LNCAP (cell line): Measurements from ENCODE around the gene CA11.
A peak's percentile ranks its signal among the peaks of the same experiment; 100 is the strongest.

ENCODE experiments used
- TF ChIP-seq, protein P1 (sequence below): fragments of 450-650 bp; IDR thresholded peaks from 2 replicates; pipeline ENCODE4 v1.5.1; 2017; ENCODE audit warnings: mild to moderate bottlenecking

Gene CA11

DNA sequence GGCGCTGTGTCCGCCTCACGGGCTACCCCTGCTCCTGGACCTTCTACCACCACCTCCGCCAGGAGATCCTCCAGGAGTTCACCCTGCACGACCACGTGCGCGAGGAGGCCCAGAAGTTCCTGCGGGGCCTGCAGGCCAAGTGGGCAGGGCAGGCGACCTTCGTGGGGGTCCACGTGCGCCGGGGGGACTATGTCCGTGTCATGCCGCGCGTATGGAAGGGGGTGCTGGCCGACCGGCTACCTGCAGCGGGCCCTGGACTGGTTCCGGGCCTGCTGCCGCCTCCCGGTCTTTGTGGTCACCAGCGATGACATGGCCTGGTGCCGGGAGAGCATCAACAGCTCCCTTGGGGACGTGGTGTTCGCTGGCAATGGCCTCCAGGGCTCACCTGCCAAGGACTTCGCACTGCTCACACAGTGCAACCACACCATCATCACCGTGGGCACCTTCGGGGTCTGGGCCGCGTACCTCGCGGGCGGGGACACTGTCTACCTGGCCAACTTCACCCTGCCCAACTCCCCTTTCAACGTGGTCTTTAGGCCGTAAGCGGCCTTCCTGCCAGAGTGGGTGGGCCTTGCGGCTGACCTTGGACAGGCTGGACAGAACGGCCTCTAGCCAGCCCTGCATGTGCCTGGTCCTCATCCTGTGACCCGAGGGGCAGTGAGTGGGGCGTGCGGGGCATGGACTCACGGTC is 34.6 kb upstream of the CA11 start:
- TF ChIP-seq, protein P1, sequence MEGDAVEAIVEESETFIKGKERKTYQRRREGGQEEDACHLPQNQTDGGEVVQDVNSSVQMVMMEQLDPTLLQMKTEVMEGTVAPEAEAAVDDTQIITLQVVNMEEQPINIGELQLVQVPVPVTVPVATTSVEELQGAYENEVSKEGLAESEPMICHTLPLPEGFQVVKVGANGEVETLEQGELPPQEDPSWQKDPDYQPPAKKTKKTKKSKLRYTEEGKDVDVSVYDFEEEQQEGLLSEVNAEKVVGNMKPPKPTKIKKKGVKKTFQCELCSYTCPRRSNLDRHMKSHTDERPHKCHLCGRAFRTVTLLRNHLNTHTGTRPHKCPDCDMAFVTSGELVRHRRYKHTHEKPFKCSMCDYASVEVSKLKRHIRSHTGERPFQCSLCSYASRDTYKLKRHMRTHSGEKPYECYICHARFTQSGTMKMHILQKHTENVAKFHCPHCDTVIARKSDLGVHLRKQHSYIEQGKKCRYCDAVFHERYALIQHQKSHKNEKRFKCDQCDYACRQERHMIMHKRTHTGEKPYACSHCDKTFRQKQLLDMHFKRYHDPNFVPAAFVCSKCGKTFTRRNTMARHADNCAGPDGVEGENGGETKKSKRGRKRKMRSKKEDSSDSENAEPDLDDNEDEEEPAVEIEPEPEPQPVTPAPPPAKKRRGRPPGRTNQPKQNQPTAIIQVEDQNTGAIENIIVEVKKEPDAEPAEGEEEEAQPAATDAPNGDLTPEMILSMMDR, result no peak

DNA sequence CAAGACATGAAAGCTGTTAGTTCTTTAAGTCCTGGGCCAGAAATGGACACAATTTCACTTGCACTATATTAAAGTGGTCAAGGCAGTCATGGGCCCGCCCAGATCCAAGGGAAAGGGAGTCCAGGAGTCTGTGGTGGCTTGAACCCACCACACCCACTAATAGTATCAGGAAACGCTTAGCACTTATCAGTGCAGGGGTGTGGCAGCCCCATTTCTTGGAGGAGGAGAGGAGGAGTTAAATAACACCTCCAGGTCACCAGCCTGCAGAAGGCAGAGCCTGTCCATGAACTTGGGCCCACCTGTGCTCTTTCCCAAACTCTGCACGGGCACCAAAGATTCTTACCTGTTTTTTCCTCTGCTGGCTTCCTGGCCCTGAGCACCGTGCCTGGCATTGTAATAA is 32.2 kb upstream of the CA11 start:
- TF ChIP-seq, protein P1, result no peak

DNA sequence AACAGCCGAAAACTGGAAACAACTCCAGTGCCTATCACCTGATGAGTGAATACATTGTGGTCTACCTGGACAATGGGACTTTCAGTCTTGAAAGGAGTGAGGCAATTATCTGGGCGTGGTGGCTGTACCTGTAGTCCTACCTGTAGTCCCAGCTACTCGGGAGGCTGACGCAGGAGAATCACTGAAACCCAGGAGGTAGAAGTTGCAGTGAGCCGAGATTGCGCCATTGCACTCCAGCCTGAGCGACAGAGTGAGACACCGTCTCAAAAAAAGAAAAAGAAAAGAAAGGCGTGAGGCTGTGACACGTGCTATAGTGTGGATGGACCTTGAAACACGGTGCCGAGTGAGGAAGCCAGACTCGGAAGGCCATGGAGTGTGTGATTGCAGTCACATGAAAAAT is 30.9 kb upstream of the CA11 start:
- TF ChIP-seq, protein P1, result no peak

DNA sequence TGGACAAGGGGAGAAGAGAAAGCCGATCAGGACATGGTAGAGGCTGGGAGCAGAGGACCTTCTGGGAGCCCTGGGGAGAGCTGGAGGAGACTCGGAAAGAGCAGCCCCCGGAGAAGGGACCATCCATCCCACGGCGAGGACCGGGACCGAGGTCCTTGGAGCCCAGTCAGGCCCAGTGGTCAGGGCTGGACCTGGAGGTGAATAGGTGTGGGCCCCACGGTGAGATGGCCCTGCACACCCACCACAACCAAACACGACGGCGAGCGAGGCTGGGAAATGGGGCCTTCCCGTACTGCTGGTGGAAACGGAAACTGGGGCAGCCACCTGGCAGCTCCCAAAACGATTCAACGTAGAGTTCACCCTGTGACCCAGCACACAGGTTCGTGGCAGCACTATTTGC is 30.5 kb upstream of the CA11 start:
- TF ChIP-seq, protein P1, result no peak

DNA sequence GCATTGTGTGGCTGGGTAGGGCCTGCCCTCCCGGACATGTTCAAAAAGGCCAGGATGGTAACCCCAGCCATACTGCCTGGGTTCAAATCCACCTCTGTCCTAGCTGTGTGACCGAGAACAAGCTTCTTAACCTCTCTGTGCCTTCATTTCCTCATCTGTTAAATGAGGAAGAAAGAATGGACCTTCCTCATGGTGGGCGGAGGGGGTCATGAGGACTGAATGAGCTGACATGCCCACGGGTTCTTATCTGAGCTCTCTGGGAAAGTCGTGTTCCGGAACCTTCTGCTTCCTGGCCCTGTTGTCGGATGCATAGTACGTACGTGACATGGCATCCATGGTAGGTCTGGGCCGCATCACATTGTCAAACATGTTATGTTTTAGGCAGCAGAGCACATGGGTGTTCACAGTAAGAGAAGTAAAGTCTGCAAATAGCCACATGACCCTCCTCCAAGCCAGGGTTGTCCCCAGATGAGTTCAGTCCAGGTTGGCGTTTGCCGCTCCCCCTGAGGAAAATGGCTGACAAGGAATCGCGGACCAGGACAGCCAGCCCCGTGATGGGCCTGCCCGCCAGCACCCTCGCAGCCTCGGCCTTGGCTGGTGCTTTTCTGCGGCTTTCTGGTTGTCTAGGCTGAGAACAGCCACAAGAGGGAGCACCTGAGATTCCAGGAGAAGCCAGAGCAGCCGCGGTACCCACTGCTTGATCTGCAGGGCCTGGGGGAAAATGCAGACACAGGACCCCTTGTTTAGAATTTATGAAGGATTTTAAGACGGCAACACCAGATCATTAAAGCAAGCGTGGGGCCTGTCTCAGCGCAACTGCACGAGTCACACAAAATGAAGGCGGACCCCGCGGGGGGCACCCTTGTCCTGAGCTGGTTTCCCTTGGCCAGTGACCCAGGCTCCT is 29.2 kb upstream of the CA11 start:
- TF ChIP-seq, protein P1, result peak; percentile 61

DNA sequence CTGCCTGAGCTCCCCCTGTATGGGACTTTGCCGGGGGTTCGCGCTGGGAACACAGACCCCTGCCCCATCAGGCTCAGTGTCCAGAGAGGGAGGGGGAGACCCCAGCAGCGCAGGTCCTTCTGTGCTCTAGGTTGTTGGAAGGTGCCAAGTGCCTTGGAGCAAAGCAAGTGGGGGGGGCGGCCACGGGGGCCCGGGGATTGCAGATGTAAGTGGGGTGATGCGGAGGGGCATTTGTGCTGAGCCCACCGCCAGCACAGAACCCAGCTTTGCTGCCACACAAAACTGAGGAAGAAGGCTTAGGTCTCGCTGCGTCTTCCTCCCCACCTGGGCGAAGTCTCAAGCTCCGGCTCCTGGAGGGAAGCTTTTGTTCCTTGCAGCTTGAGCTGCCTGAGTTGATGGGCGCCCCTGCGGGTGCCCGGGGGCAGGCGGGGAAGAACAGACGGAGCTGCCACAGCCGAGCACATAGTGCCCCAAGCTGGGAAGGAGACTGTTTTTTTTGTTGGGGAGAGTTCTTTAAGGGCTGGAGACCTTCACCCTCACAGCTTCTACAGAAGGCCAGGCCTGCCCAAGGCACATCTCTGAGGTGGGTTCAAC is 28.3 kb upstream of the CA11 start:
- TF ChIP-seq, protein P1, result no peak

DNA sequence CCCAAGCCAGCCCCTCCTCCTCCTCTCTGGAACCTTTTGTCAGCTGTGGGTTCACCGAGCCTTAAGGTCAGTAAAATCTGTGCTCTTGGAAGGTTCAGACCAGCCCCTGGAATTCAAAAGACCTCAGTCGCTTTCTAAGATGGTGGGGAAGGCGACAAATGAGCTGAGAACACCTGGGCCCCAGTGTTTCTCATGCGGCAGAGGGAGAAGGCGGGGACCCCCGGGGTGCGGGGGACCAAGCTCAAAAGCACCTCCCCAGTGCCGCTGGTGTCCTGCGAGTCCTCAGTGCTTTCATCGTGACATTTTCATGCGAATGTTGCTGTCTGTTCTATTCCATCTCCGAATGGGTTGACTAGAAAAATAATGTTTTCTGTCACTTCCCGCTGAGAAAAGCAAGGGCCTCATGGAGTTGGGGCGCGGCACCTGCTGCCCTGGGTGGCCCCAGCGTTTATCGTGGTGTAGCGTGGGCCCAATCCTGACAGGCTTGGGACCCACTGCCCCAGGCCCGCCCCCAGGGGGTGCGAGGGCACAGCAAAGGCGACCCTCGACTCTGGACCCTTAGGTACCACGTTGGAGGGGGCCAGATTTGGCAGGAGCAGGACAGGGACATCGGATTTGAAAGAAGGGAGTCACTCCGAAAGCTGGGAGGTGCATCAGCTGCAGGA is 27.6 kb upstream of the CA11 start:
- TF ChIP-seq, protein P1, result no peak
